Measurements from ENCODE around the gene CRYGS. TPM values are rescaled to one million over a fixed set of nuclear protein-coding genes. Genes with fewer than 3 reads are reported as not detected.

CRYGS gene
- 1 to 10 TPM; 2.7 to 3.0 TPM for total RNA-seq
- not detected for polyA plus RNA-seq

DNA sequence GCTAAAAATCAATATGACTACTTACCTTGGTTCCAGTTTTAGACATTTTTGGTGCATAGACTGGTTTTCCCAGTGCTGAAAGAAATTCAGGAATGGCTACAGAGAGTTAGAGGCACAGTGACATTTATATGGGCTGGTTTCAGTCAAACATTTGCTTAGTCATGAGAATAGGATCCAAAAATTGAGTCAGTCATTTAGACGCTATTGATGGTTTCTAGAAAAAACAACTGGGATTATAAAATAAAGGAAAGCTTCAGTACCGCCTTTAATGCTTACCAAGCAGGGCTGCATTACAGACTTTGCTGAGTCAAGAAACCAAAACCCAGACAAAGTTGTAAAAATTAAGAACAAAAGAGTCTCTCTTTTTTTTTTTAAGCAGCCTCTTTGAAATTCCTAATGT is at the start of gene CRYGS:
Gene CRYGS, minus strand, starts transcription at position 100 of the 400 bp plus-strand sequence. Its CDS starts 54 bp downstream, at position 46.
- no peak for DNase-seq
- H3K4me1 ChIP-seq (ENCODE audit: insufficient read depth, low read length): no peaks in the 10 kb centered on the region
- H3K27ac Mint-ChIP-seq: peak within 1 kb of the TSS in 1 of 8 donors; percentile 23
- ChIA-PET POLR2A (no interaction called here), CTCF (interaction anchor here (0.7 to 6.4 kb wide), 4 partner anchors 73 to 566 kb away, joined by 3 to 82 read pairs (median 6); no protein-coding TSS in a partner anchor)
- H3K9me3 Mint-ChIP-seq: no peaks in the 10 kb centered on the region
- H3K9me3 ChIP-seq (ENCODE audit: low read length): no peaks in the 10 kb centered on the region
- H3K27me3 Mint-ChIP-seq: no peaks in the 10 kb centered on the region
- H3K36me3 ChIP-seq (ENCODE audit: insufficient read depth, low read length): no peaks in the 10 kb centered on the region
- H3K27ac ChIP-seq (ENCODE audit: low read depth, low read length): no peak within 1 kb of the TSS
- peaks cover 0 to 33% (median 9%) of the 10 kb centered on the region in 3 donors for H3K36me3 Mint-ChIP-seq
- H3K4me3 Mint-ChIP-seq: no peak within 1 kb of the TSS
- peaks cover 8 to 9% (median 8%) of the 10 kb centered on the region in 3 donors for H3K4me1 Mint-ChIP-seq
- no peak within 1 kb of the TSS for H3K4me3 ChIP-seq (ENCODE audit: low read length)
- no peaks in the 10 kb centered on the region for H3K27me3 ChIP-seq (ENCODE audit: insufficient read depth, low read length, poor library complexity, severe bottlenecking)

DNA sequence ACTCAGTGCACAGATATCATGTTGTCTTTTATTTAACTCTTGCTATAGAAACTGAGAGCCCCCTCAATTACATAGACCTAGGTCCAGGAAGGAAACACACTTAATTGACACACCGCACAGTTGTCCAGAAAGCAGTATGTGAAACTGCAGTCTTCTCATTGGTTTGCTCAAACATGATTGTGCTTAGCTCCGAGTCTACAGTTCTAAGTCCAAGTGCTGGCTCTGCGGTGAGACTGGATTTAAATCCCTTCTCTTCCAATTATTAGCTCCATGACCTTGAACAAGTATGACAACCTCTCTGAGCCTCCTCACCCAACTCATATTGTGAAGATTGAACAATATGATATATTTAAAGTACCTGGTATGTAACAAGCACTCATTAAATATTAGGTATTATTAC is 49.7 kb upstream of the CRYGS start:
- Histone ChIP-seq H3K36me3 (ENCODE audit: insufficient read depth, low read length) (no peaks in the 10 kb centered on the region), H3K4me1 (ENCODE audit: insufficient read depth, low read length) (no peaks in the 10 kb centered on the region), H3K9me3 (ENCODE audit: low read length) (no peaks in the 10 kb centered on the region), H3K27ac (ENCODE audit: low read depth, low read length) (no peak overlapping the region), H3K4me3 (ENCODE audit: low read length) (no peak overlapping the region), H3K27me3 (ENCODE audit: insufficient read depth, low read length, poor library complexity, severe bottlenecking) (no peaks in the 10 kb centered on the region)
- H3K27ac Mint-ChIP-seq: no peak overlapping the region
- no peaks in the 10 kb centered on the region for H3K36me3 Mint-ChIP-seq
- peaks cover 1 to 4% of the 10 kb centered on the region in 2 donors for H3K27me3 Mint-ChIP-seq
- DNase-seq: no peak
- H3K9me3 Mint-ChIP-seq: no peaks in the 10 kb centered on the region
- ChIA-PET CTCF (interaction anchor here (3.1 to 4.1 kb wide), 2 partner anchors 21 to 23 kb away, joined by 13 to 15 read pairs; no protein-coding TSS in a partner anchor), POLR2A (no interaction called here)
- H3K4me1 Mint-ChIP-seq: peaks cover 7 to 16% (median 7%) of the 10 kb centered on the region in 3 donors
- H3K4me3 Mint-ChIP-seq: no peak overlapping the region

DNA sequence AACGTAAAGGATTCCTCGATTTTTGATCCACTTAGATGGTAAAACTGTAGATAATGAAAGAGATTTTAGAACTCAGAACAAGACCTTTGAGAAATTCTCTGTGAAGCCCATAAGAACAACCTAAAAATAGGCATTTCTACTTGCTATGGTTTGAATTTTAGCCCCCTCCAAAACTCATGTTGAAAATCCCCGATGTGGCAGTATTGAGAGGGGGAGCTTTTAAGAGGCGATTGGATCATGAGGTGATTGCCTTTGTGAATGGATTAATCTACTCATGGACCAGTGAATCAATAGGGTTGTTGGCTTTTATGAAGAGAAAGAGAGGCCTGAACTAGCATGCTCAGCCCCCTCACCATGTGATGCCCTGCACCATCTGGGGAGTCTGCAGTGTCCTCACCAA is 48.5 kb upstream of the CRYGS start:
- no peak overlapping the region for H3K27ac ChIP-seq (ENCODE audit: low read depth, low read length)
- no peaks in the 10 kb centered on the region for H3K9me3 Mint-ChIP-seq
- DNase-seq: no peak
- no peaks in the 10 kb centered on the region for H3K4me1 ChIP-seq (ENCODE audit: insufficient read depth, low read length)
- POLR2A ChIA-PET: no interaction called here
- no peak overlapping the region for H3K27ac Mint-ChIP-seq
- no peaks in the 10 kb centered on the region for H3K9me3 ChIP-seq (ENCODE audit: low read length)
- H3K27me3 Mint-ChIP-seq: no peaks in the 10 kb centered on the region
- CTCF ChIA-PET: interaction anchor here (4.1 kb wide), 1 partner anchor 24 kb away, joined by 15 read pairs; no protein-coding TSS in a partner anchor
- no peak overlapping the region for H3K4me3 Mint-ChIP-seq
- H3K4me1 Mint-ChIP-seq: peaks cover 7 to 18% (median 9%) of the 10 kb centered on the region in 3 donors
- no peaks in the 10 kb centered on the region for H3K36me3 ChIP-seq (ENCODE audit: insufficient read depth, low read length)
- H3K36me3 Mint-ChIP-seq: no peaks in the 10 kb centered on the region
- no peaks in the 10 kb centered on the region for H3K27me3 ChIP-seq (ENCODE audit: insufficient read depth, low read length, poor library complexity, severe bottlenecking)
- no peak overlapping the region for H3K4me3 ChIP-seq (ENCODE audit: low read length)

DNA sequence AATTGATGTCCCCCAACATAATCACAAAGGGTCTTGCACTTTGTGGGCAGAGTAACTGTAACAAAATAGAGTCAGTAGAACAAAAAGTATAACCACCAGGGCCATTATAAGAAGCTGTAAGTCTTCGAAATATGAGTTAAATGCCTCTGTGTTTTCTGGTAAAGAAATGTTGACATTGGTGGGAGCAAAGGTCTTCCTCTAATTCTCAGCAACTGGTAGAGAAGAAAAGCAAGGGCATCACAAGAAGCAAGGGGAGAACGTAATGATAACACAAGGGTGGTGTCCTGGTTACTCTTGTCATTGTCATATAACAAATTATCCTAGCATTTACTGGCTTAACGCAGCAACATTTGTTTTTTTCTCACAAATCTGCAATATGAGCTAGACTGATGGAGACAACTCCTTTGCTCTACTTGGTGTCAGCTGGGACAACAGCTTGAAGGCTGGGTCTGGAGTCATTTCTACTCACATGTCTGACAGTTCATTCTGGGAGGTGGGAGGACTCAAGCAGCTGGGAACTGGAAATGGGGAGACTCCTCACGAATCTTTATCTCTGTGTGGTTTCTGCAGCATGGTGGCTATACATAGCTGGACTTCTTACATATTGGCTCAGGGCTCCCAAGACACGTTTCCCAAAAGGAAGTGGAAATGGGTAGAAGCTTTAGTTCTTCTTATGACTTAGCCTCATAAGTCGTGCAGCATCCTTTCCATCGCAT is 46.6 kb upstream of the CRYGS start:
- Mint-ChIP-seq H3K4me1 (peaks cover 7 to 18% (median 9%) of the 10 kb centered on the region in 3 donors), H3K27me3 (no peaks in the 10 kb centered on the region), H3K36me3 (peaks cover 0 to 5% (median under 1%) of the 10 kb centered on the region in 3 donors), H3K27ac (peak overlapping the region in 2 of 8 donors; percentile 4 to 73), H3K9me3 (no peaks in the 10 kb centered on the region), H3K4me3 (no peak overlapping the region)
- no peak for DNase-seq
- H3K4me3 ChIP-seq (ENCODE audit: low read length): no peak overlapping the region
- ChIA-PET CTCF (interaction anchor here (1.2 to 4.1 kb wide), 3 partner anchors 20 to 26 kb away, joined by 3 to 15 read pairs (median 10); partner anchors contain the start of gene DNAJB11), POLR2A (interaction anchor here (0.6 to 0.7 kb wide), 2 partner anchors 166 to 216 kb away, joined by 3 to 6 read pairs; no protein-coding TSS in a partner anchor)
- H3K4me1 ChIP-seq (ENCODE audit: insufficient read depth, low read length): no peaks in the 10 kb centered on the region
- H3K27me3 ChIP-seq (ENCODE audit: insufficient read depth, low read length, poor library complexity, severe bottlenecking): no peaks in the 10 kb centered on the region
- H3K36me3 ChIP-seq (ENCODE audit: insufficient read depth, low read length): no peaks in the 10 kb centered on the region
- no peaks in the 10 kb centered on the region for H3K9me3 ChIP-seq (ENCODE audit: low read length)
- H3K27ac ChIP-seq (ENCODE audit: low read depth, low read length): no peak overlapping the region

DNA sequence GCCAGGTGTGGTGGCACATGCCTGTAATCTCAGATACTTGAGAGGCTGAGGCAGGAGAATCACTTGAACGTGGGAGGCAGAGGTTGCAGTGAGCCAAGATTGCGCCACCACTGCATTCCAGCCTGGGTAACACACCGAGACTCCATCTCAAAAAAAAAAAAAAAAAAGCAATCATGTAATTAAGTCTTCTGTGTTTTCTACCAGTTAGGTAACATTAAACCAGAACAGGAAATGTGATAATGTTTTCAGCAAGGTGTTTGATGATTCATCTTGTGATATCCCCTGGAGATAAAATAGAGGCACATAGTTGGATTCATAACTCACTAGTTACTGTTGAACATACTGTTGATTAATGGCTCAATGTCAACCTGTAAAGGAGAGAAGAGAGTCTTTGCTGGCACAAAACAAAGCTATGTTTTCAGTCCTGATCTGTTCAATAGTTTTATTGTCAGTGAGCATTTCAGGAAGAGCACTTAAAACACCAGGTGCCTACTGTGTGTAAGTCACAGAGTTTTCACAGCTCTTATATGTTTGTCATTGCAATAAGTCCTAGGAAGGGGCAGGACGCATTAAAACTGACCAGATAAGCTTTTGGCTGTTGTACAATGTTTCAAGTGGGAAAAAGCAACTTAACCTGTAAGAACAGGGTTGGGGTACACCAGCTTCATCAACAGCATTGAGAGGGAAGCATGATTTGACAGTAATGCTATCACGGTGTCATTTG is 45.8 kb upstream of the CRYGS start:
- no peaks in the 10 kb centered on the region for H3K27me3 ChIP-seq (ENCODE audit: insufficient read depth, low read length, poor library complexity, severe bottlenecking)
- ChIA-PET POLR2A (interaction anchor here (0.7 kb wide), 1 partner anchor 217 kb away, joined by 6 read pairs; no protein-coding TSS in a partner anchor), CTCF (interaction anchor here (1.2 to 4.1 kb wide), 3 partner anchors 20 to 27 kb away, joined by 3 to 15 read pairs (median 10); partner anchors contain the start of gene DNAJB11)
- no peak overlapping the region for H3K27ac ChIP-seq (ENCODE audit: low read depth, low read length)
- DNase-seq: no peak
- H3K4me3 ChIP-seq (ENCODE audit: low read length): no peak overlapping the region
- peak overlapping the region in 4 of 8 donors; percentile 44 to 73 (median 58) for H3K27ac Mint-ChIP-seq
- H3K4me3 Mint-ChIP-seq: no peak overlapping the region
- H3K4me1 Mint-ChIP-seq: peaks cover 7 to 18% (median 9%) of the 10 kb centered on the region in 3 donors
- H3K9me3 ChIP-seq (ENCODE audit: low read length): no peaks in the 10 kb centered on the region
- H3K36me3 Mint-ChIP-seq: peaks cover 0 to 13% (median 5%) of the 10 kb centered on the region in 3 donors
- no peaks in the 10 kb centered on the region for H3K9me3 Mint-ChIP-seq
- H3K27me3 Mint-ChIP-seq: no peaks in the 10 kb centered on the region
- H3K36me3 ChIP-seq (ENCODE audit: insufficient read depth, low read length): peaks cover 6% of the 10 kb centered on the region
- no peaks in the 10 kb centered on the region for H3K4me1 ChIP-seq (ENCODE audit: insufficient read depth, low read length)

DNA sequence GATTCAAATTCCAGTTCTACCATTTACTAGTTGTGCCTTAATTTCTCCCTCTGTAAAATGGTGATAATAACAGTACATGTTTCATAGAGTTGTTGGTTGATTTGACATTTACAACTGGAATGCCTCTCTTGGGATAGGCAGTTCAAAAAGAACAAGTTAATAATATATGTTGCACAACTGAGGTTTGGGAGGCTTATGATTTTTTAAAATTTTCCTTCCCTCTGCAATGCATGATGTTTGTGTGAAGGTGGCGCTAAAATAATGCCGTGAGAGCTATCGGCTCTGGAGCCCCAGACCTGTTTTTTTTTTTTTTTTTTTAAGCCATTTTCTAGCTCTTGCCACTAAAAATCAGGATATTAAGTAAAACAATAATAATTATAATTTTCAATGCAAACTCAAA is 44.9 kb upstream of the CRYGS start:
- H3K4me3 Mint-ChIP-seq: no peak overlapping the region
- no peak overlapping the region for H3K4me3 ChIP-seq (ENCODE audit: low read length)
- H3K36me3 Mint-ChIP-seq: peaks cover 0 to 22% (median 14%) of the 10 kb centered on the region in 3 donors
- H3K36me3 ChIP-seq (ENCODE audit: insufficient read depth, low read length): peaks cover 15% of the 10 kb centered on the region
- CTCF ChIA-PET: interaction anchor here (0.6 to 2.9 kb wide), 2 partner anchors 25 to 229 kb away, joined by 3 to 10 read pairs; no protein-coding TSS in a partner anchor
- H3K27me3 Mint-ChIP-seq: no peaks in the 10 kb centered on the region
- no peak for DNase-seq
- no peak overlapping the region for H3K27ac ChIP-seq (ENCODE audit: low read depth, low read length)
- no peak overlapping the region for H3K27ac Mint-ChIP-seq
- H3K9me3 Mint-ChIP-seq: no peaks in the 10 kb centered on the region
- H3K9me3 ChIP-seq (ENCODE audit: low read length): no peaks in the 10 kb centered on the region
- H3K27me3 ChIP-seq (ENCODE audit: insufficient read depth, low read length, poor library complexity, severe bottlenecking): no peaks in the 10 kb centered on the region
- peaks cover 7 to 18% (median 9%) of the 10 kb centered on the region in 3 donors for H3K4me1 Mint-ChIP-seq
- no peaks in the 10 kb centered on the region for H3K4me1 ChIP-seq (ENCODE audit: insufficient read depth, low read length)
- POLR2A ChIA-PET: no interaction called here

DNA sequence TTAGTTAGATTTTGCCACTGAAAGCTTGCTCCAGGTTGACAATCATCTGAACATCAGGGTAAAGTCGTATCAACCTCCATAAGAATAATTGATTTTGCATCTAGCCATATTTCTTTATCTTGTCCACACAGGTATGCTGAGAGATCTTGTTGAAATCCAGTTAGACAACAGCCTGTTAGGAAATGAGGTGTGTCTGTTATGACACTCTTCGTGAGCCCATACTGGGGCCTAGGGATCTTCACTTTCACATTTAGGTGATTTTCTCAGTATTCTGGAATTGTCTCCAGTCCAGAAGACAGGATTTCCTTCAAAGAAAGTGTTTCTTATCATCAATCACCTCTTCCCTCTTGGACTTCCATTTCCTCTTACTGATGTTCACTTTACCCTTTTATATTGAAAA is 44.5 kb upstream of the CRYGS start:
- H3K4me1 Mint-ChIP-seq: peaks cover 7 to 18% (median 9%) of the 10 kb centered on the region in 3 donors
- Histone ChIP-seq H3K4me3 (ENCODE audit: low read length) (no peak overlapping the region), H3K9me3 (ENCODE audit: low read length) (no peaks in the 10 kb centered on the region), H3K27ac (ENCODE audit: low read depth, low read length) (no peak overlapping the region), H3K27me3 (ENCODE audit: insufficient read depth, low read length, poor library complexity, severe bottlenecking) (no peaks in the 10 kb centered on the region), H3K36me3 (ENCODE audit: insufficient read depth, low read length) (peaks cover 20% of the 10 kb centered on the region), H3K4me1 (ENCODE audit: insufficient read depth, low read length) (no peaks in the 10 kb centered on the region)
- no peaks in the 10 kb centered on the region for H3K9me3 Mint-ChIP-seq
- H3K27me3 Mint-ChIP-seq: no peaks in the 10 kb centered on the region
- no peak for DNase-seq
- no peak overlapping the region for H3K27ac Mint-ChIP-seq
- peaks cover 0 to 27% (median 14%) of the 10 kb centered on the region in 3 donors for H3K36me3 Mint-ChIP-seq
- ChIA-PET CTCF (interaction anchor here (0.6 to 2.5 kb wide), 2 partner anchors 26 to 229 kb away, joined by 3 to 9 read pairs; no protein-coding TSS in a partner anchor), POLR2A (no interaction called here)
- no peak overlapping the region for H3K4me3 Mint-ChIP-seq
